ES-I3 (cell line): ENCODE data around the gene FRMD4A.

Experiments used
- H3K36me3 ChIP-seq: 2 replicates; pipeline ENCODE4 v1.6.1; 2013; ENCODE audit warnings: mild to moderate bottlenecking, low read length, control low read depth, moderate library complexity; ENCODE audit not compliant: insufficient read depth
- H3K4me1 ChIP-seq: 2 replicates; pipeline ENCODE4 v1.6.1; 2013; ENCODE audit warnings: mild to moderate bottlenecking, control low read depth, low read length; ENCODE audit not compliant: insufficient read depth
- H3K9ac ChIP-seq: 2 replicates; pipeline ENCODE4 v1.6.1; 2013; ENCODE audit warnings: low read depth, mild to moderate bottlenecking, low read length, moderate library complexity
- H3K9me3 ChIP-seq: 2 replicates; pipeline ENCODE4 v1.6.1; 2013; ENCODE audit warnings: mild to moderate bottlenecking, low read length, moderate library complexity; ENCODE audit not compliant: control insufficient read depth, insufficient read depth

The FRMD4A gene

DNA sequence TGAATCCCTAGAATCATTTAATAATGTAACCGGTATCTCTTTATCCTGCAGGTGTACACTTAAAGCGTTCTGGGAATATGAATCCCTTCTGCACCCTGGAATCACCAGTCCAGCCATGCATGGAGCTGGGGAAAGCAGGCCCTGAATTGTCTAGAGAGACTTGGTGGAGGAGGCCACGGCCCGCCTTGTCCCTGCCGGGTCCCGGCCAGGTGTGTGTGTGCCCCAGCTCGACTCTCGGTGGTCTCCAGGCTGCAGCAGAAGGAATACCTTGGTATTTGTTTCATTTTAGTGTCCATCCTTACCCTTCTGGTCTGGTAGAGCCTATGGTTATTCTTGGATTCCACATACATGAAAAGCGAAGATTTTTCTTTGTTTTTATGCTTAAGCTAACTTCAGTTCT lies 685.9 kb downstream of the FRMD4A start:
- Histone ChIP-seq H3K36me3 (peaks cover 28% of the 10 kb centered on the region), H3K4me1 (no peaks in the 10 kb centered on the region), H3K9me3 (peaks cover 12% of the 10 kb centered on the region; the same call in 1 of the 2 replicates), H3K9ac (no peak overlapping the region)

DNA sequence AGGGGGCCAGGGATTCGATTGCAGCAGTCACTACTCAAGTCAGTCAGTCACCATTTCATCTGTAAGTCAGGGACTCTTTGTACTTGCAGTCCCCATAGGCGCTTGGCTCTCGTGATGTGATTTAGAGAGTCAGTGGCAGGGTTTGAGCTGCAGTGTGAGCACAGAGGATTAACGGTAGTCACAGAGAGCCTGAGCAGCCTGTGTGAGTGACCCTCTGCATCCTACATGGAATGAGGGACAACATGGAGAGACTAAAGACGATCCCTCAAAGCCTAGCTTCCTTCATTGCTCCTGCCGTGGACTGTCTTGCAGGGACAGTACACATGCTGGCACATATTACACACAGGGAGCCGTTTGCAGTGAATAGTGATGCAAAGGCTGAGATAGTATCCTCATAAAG lies 687.7 kb downstream of the FRMD4A start:
- Histone ChIP-seq H3K9ac (no peak overlapping the region), H3K36me3 (peaks cover 22% of the 10 kb centered on the region), H3K9me3 (peaks cover 12% of the 10 kb centered on the region; the same call in 1 of the 2 replicates), H3K4me1 (no peaks in the 10 kb centered on the region)

- no peaks in the 10 kb centered on the region for H3K4me1 ChIP-seq
- no peak overlapping the region for H3K9ac ChIP-seq
- peaks cover 21% of the 10 kb centered on the region for H3K36me3 ChIP-seq
- peaks cover 12% of the 10 kb centered on the region; the same call in 1 of the 2 replicates for H3K9me3 ChIP-seq
These were observed 688.4 kb downstream of the FRMD4A start for GRCh38 chr10:13642293-13642692.

- Histone ChIP-seq H3K36me3 (peaks cover 11% of the 10 kb centered on the region), H3K9ac (no peak overlapping the region), H3K4me1 (no peaks in the 10 kb centered on the region), H3K9me3 (peaks cover 12% of the 10 kb centered on the region; the same call in 1 of the 2 replicates)
These were observed 692.8 kb downstream of the FRMD4A start for GRCh38 chr10:13637894-13638293.

- H3K36me3 ChIP-seq: peaks cover 9% of the 10 kb centered on the region
- H3K9me3 ChIP-seq: peaks cover 10% of the 10 kb centered on the region; the same call in 1 of the 2 replicates
- no peak overlapping the region for H3K9ac ChIP-seq
- no peaks in the 10 kb centered on the region for H3K4me1 ChIP-seq
These were observed 693.3 kb downstream of the FRMD4A start for GRCh38 chr10:13637303-13637856.

DNA sequence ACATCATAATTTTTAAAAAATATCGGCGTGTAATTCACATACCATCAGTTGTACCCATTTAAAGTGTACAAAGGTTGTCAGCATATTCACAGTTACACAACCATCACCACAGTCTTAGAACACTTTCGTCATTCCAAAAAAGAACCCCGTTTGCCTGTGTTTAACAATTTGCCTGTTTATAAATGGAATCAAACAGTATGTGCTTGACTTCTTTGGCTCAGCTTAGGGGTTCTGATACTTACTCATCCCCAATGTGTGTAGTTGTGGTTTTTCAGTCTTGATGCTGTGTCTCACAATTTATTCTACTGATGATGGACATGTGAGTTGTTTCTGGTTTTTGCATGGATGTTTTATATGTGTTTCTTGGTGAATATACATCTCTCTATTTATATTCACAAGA lies 693.9 kb downstream of the FRMD4A start:
- Histone ChIP-seq H3K4me1 (no peaks in the 10 kb centered on the region), H3K9me3 (peaks cover 5% of the 10 kb centered on the region; the same call in 1 of the 2 replicates), H3K36me3 (peaks cover 9% of the 10 kb centered on the region), H3K9ac (no peak overlapping the region)

DNA sequence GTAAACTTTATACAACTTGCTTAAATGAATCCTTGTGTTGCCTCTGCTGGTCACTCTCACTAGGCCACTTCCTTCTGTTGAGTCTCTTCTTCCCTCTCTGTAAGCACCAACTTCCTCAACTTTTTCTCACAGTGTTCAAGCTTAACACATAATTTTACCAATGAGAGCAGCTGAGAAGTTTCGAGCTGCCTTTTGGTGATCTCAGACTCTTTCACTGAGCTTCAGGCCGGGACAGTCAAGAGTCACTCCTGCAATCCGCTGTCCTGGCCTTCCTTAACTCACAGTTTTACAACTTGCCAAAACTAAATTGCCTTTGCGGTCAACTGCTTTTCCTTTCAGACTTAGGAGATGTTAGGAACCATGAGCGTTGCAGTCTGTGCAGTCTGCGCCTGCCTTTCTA lies 696.5 kb downstream of the FRMD4A start:
- Histone ChIP-seq H3K36me3 (peaks cover 3% of the 10 kb centered on the region; the same call in 1 of the 2 replicates), H3K9me3 (no peaks in the 10 kb centered on the region), H3K9ac (no peak overlapping the region), H3K4me1 (no peaks in the 10 kb centered on the region)

GRCh38 chr10:13633689-13634088 lies 697.0 kb downstream of the FRMD4A start:
- Histone ChIP-seq H3K9ac (no peak overlapping the region), H3K36me3 (peaks cover under 1% of the 10 kb centered on the region; the same call in 1 of the 2 replicates), H3K9me3 (no peaks in the 10 kb centered on the region), H3K4me1 (peaks cover 2% of the 10 kb centered on the region; the same call in 1 of the 2 replicates)

DNA sequence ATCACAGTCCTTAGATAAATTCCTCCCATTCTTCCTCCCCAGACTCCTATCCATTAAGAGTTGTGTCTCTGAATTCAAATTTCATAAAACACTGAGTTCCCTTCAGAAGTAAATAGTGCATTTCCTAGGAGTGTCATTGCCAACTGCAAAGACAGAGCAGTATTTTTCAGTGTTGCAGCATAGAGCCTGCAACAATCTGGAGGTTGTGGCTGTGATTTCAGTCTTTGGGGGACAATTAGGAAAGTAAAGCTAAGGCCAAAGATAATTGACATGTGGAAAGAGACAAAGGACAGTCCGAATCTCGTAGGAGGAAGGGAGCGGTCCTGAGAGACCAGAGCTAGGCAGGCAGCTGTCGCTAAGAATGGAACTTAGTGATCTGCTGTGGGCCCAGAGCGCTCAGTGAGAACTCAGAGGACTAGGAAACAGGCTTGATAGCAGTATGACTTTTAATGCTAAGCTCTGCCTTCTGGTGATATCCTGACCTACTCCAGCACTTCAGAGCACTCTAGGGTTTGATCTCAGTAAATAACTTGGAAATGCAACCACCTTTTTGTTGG lies 697.8 kb downstream of the FRMD4A start:
- no peaks in the 10 kb centered on the region for H3K36me3 ChIP-seq
- H3K4me1 ChIP-seq: peaks cover 9% of the 10 kb centered on the region; the same call in 1 of the 2 replicates
- H3K9ac ChIP-seq: no peak overlapping the region
- H3K9me3 ChIP-seq: no peaks in the 10 kb centered on the region

- peaks cover 14% of the 10 kb centered on the region; the same call in 1 of the 2 replicates for H3K4me1 ChIP-seq
- H3K9ac ChIP-seq: no peak overlapping the region
- H3K9me3 ChIP-seq: no peaks in the 10 kb centered on the region
- no peaks in the 10 kb centered on the region for H3K36me3 ChIP-seq
These were observed 698.3 kb downstream of the FRMD4A start for GRCh38 chr10:13632440-13632839.

GRCh38 chr10:13631594-13631993 lies 699.1 kb downstream of the FRMD4A start:
- Histone ChIP-seq H3K4me1 (peaks cover 20% of the 10 kb centered on the region; the same call in 1 of the 2 replicates), H3K36me3 (no peaks in the 10 kb centered on the region), H3K9me3 (no peaks in the 10 kb centered on the region), H3K9ac (no peak overlapping the region)

GRCh38 chr10:13630231-13630630 lies 700.5 kb downstream of the FRMD4A start:
- Histone ChIP-seq H3K4me1 (peaks cover 20% of the 10 kb centered on the region; the same call in 1 of the 2 replicates), H3K36me3 (no peaks in the 10 kb centered on the region), H3K9ac (no peak overlapping the region), H3K9me3 (no peaks in the 10 kb centered on the region)

DNA sequence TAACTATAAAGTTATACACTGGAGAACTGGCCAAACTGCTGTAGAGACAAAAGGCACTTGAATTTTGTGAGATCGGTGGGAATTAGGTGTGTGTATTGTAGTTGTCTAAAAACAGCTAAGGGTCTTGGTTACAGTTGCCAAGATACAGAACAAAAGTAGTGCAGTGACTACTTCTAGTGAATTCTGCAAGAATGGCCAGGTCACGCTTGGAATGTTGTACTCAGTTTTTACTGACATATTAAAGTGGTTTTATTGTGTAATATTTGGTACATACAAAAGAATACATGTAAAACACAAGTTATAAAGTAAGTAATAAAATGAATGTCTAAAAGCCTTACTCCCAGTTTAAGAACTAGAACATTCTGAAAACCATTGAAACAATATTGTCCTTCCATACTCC lies 701.6 kb downstream of the FRMD4A start:
- Histone ChIP-seq H3K9me3 (no peaks in the 10 kb centered on the region), H3K36me3 (no peaks in the 10 kb centered on the region), H3K9ac (no peak overlapping the region), H3K4me1 (peaks cover 20% of the 10 kb centered on the region; the same call in 1 of the 2 replicates)

DNA sequence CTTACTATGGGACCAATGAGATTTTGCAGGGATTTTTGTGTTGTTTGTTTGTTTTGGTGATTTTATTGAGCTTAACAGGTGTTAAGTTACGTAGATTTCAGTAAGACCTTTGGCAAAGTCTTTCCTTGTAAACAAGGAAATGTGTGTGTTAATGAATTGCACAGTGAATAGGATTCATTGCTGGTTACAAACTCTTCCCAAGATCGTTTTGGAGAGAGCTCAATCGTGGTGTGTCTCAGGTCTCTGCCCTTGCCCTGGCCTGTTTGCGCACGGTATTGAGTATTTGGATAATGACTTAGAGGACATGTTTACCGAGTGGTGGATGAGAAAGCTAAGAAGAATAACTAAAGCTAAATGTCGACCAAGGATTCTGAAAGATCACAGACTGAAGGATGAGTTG lies 702.1 kb downstream of the FRMD4A start:
- Histone ChIP-seq H3K9ac (no peak overlapping the region), H3K36me3 (no peaks in the 10 kb centered on the region), H3K9me3 (no peaks in the 10 kb centered on the region), H3K4me1 (peaks cover 20% of the 10 kb centered on the region; the same call in 1 of the 2 replicates)
